ENCODE results near the gene SIPA1L3. TPM values are rescaled to one million over a fixed set of nuclear protein-coding genes. Genes with fewer than 3 reads are reported as not detected.

The SIPA1L3 gene
- total and polyA plus RNA-seq, 10 of the 15 experiments (the other 5 are each of a cell fraction or from before 2014, with no cell fraction given), result 0.24 to 66.2 (median 19.1) TPM

- TF ChIP-seq STAT1 (conservative IDR thresholded peaks at IDR 0.05) (no peak), RB1 (IDR thresholded peaks at IDR 0.05; ENCODE audit: borderline replicate concordance) (no peak), TCF12 (IDR thresholded peaks at IDR 0.05; ENCODE audit: low read depth, low read length) (no peak), ZBED1 (IDR thresholded peaks at IDR 0.05; ENCODE audit: borderline replicate concordance) (no peak), ATF7 (IDR thresholded peaks at IDR 0.05; ENCODE audit: low read depth) (peak; percentile 45), EGR1 (IDR thresholded peaks at IDR 0.05; ENCODE audit: borderline replicate concordance in 1 of 2, low read depth in 2 of 2, low read length in 2 of 2) (peak in 1 of 2 experiments; percentile 21; a peak in 1 of 3 replicates), ZSCAN29 (IDR thresholded peaks at IDR 0.05) (no peak), BHLHE40 (IDR thresholded peaks at IDR 0.05; ENCODE audit: borderline replicate concordance in 1 of 2, low read depth in 2 of 2, low read length in 1 of 2) (peak in 1 of 2 experiments; percentile 38; a peak in 2 of 4 replicates), RELB (IDR thresholded peaks at IDR 0.05; ENCODE audit: low read depth) (peak; percentile 64), YY1 (IDR thresholded peaks at IDR 0.05; ENCODE audit: low read depth, low read length) (no peak), NBN (IDR thresholded peaks at IDR 0.05) (peak; percentile 51; the same call in 1 of the 2 replicates), IKZF2 (IDR thresholded peaks at IDR 0.05) (peak; percentile 85 to 88), FOXK2 (IDR thresholded peaks at IDR 0.05) (no peak), ZNF592 (IDR thresholded peaks at IDR 0.05) (no peak), JUNB (IDR thresholded peaks at IDR 0.05) (peak; percentile 63), POU2F2 (IDR thresholded peaks at IDR 0.05; ENCODE audit: borderline replicate concordance, low read depth, low read length) (no peak)
- TF ChIP-seq, protein P1, sequence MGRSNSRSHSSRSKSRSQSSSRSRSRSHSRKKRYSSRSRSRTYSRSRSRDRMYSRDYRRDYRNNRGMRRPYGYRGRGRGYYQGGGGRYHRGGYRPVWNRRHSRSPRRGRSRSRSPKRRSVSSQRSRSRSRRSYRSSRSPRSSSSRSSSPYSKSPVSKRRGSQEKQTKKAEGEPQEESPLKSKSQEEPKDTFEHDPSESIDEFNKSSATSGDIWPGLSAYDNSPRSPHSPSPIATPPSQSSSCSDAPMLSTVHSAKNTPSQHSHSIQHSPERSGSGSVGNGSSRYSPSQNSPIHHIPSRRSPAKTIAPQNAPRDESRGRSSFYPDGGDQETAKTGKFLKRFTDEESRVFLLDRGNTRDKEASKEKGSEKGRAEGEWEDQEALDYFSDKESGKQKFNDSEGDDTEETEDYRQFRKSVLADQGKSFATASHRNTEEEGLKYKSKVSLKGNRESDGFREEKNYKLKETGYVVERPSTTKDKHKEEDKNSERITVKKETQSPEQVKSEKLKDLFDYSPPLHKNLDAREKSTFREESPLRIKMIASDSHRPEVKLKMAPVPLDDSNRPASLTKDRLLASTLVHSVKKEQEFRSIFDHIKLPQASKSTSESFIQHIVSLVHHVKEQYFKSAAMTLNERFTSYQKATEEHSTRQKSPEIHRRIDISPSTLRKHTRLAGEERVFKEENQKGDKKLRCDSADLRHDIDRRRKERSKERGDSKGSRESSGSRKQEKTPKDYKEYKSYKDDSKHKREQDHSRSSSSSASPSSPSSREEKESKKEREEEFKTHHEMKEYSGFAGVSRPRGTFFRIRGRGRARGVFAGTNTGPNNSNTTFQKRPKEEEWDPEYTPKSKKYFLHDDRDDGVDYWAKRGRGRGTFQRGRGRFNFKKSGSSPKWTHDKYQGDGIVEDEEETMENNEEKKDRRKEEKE (IDR thresholded peaks at IDR 0.05), result no peak
- TF ChIP-seq, protein P2, sequence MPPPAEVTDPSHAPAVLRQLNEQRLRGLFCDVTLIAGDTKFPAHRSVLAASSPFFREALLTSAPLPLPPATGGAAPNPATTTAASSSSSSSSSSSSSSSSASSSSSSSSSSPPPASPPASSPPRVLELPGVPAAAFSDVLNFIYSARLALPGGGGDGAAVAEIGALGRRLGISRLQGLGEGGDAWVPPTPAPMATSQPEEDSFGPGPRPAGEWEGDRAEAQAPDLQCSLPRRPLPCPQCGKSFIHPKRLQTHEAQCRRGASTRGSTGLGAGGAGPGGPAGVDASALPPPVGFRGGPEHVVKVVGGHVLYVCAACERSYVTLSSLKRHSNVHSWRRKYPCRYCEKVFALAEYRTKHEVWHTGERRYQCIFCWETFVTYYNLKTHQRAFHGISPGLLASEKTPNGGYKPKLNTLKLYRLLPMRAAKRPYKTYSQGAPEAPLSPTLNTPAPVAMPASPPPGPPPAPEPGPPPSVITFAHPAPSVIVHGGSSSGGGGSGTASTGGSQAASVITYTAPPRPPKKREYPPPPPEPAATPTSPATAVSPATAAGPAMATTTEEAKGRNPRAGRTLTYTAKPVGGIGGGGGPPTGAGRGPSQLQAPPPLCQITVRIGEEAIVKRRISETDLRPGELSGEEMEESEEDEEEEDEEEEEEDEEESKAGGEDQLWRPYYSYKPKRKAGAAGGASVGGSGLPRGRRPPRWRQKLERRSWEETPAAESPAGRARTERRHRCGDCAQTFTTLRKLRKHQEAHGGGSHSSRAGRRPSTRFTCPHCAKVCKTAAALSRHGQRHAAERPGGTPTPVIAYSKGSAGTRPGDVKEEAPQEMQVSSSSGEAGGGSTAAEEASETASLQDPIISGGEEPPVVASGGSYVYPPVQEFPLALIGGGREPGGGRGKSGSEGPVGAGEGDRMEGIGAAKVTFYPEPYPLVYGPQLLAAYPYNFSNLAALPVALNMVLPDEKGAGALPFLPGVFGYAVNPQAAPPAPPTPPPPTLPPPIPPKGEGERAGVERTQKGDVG (CRISPR knock-in tag; IDR thresholded peaks at IDR 0.05), result no peak
Observed at GRCh38 chr19:38003438-38004185, 96.6 kb downstream of the SIPA1L3 start (continued).

All from GM12878 (cell line).